GM12878 (cell line): ENCODE measurements around the gene CSAD. TPM values are rescaled to one million over a fixed set of nuclear protein-coding genes. Genes with fewer than 3 reads are reported as not detected.

ENCODE experiments used
- ATAC-seq: fragments of 200-7000 bp; cut with Tn5 transposase; 3 replicates; pipeline ENCODE4 v1.9.1; 2020; ENCODE audit warnings: mild to moderate bottlenecking, moderate library complexity
- BruUV-seq: library from RNA; stranded (reverse); fragments of 400-500 nt; replicated peaks from 2 replicates; lab custom pipeline; 2021; lab: Mats Ljungman, UMichigan
- CTCF ChIA-PET: fragments of 300-600 bp; sonication (Branson Sonifier 250); formaldehyde crosslinking; extraction: SDS; loops from one replicate; lab custom pipeline; 2021; ENCODE audit warnings: inconsistent platforms; lab: Yijun Ruan, JAX
- POLR2A ChIA-PET: fragments of 350-600 bp; formaldehyde crosslinking; extraction: SDS; loops from one replicate; lab custom pipeline; 2021; ENCODE audit warnings: inconsistent platforms; lab: Charles Lee
- RAD21 ChIA-PET: fragments of 300-600 bp; sonication (Branson Sonifier 250); formaldehyde crosslinking; loops from one replicate; lab custom pipeline; 2023; ENCODE audit warnings: antibody characterized with exemption; ENCODE audit not compliant: unreplicated experiment; lab: Charles Lee
- SMC1A ChIA-PET: fragments of 300-600 bp; sonication (Branson Sonifier 250); formaldehyde crosslinking; loops from one replicate; lab custom pipeline; 2023; ENCODE audit not compliant: unreplicated experiment, uncharacterized antibody; lab: Charles Lee
- DNase-seq: peaks from one replicate; pipeline ENCODE4 v3.0.0-alpha.2; 2011; ENCODE audit warnings: low read depth, low spot score
- FAIRE-seq: peaks from 3 replicates; lab custom pipeline; 2011; peaks lifted over from hg19 to GRCh38; lab: Jason Lieb, UNC
- H2AFZ ChIP-seq: 2 replicates; pipeline ENCODE4 v1.6.0; 2011; ENCODE audit warnings: low read depth, low read length, control low read depth; ENCODE audit not compliant: control insufficient read depth
- H3K27ac ChIP-seq: 2 replicates; pipeline ENCODE4 v1.5.1; 2011; ENCODE audit warnings: control low read depth; ENCODE audit not compliant: control insufficient read depth, insufficient read depth
- H3K27me3 ChIP-seq, 2 experiments: replicated peaks in 1 of 2; 2 replicates each; pipeline versions ENCODE4 v1.6.0 to v1.6.1; 2011; ENCODE audit warnings: low read length in 1 of 2; ENCODE audit not compliant: control insufficient read depth in 2 of 2, insufficient read depth in 2 of 2
- H3K36me3 ChIP-seq, 2 experiments: 2 replicates each; pipeline ENCODE4 v1.5.1; 2011; ENCODE audit warnings: low read length in 1 of 2; ENCODE audit not compliant: control insufficient read depth in 2 of 2, insufficient read depth in 2 of 2
- H3K4me1 ChIP-seq: 2 replicates; pipeline ENCODE4 v1.6.1; 2011; ENCODE audit warnings: mild to moderate bottlenecking, low read length, moderate library complexity, mixed read lengths; ENCODE audit not compliant: control insufficient read depth, insufficient read depth
- H3K4me2 ChIP-seq: 2 replicates; pipeline ENCODE4 v1.6.0; 2011; ENCODE audit warnings: control low read depth; ENCODE audit not compliant: control insufficient read depth, insufficient read depth
- H3K4me3 ChIP-seq: fragments of 200-600 bp; sonication (generic); 2 replicates; pipeline ENCODE4 v1.5.1; 2016
- H3K79me2 ChIP-seq: 2 replicates; pipeline ENCODE4 v1.6.0; 2011; ENCODE audit warnings: low read length; ENCODE audit not compliant: control insufficient read depth, insufficient read depth
- H3K9ac ChIP-seq: 2 replicates; pipeline ENCODE4 v1.8.0; 2011; ENCODE audit warnings: low read length, control low read depth, mixed read lengths; ENCODE audit not compliant: control insufficient read depth, insufficient read depth
- H3K9me3 ChIP-seq: replicated peaks from 3 replicates; pipeline ENCODE4 v1.5.1; 2011; ENCODE audit warnings: mild to moderate bottlenecking, low read length; ENCODE audit not compliant: control insufficient read depth, insufficient read depth
- H4K20me1 ChIP-seq: 2 replicates; pipeline ENCODE4 v1.6.0; 2011; ENCODE audit not compliant: control insufficient read depth, insufficient read depth
- ATF7 ChIP-seq: fragments of 450-650 bp; IDR thresholded peaks from 2 replicates; pipeline ENCODE4 v1.6.1; 2016; ENCODE audit warnings: low read depth, mild to moderate bottlenecking
- CBFB ChIP-seq: IDR thresholded peaks from 2 replicates; pipeline ENCODE4 v1.6.1; 2016; ENCODE audit warnings: antibody characterized with exemption, low read depth
- CHD1 ChIP-seq: IDR thresholded peaks from 2 replicates; pipeline ENCODE4 v1.6.1; 2012; ENCODE audit warnings: low read depth, low read length, improper control_type of control experiment
- CHD2 ChIP-seq: IDR thresholded peaks from 2 replicates; pipeline ENCODE4 v1.6.1; 2011; ENCODE audit warnings: low read depth, low read length, improper control_type of control experiment, borderline replicate concordance
- EP300 ChIP-seq, 2 experiments: fragments of 150-350 bp in 1 of 2; IDR thresholded peaks; 2 replicates each; pipeline ENCODE4 v1.6.1; 2011 to 2012; ENCODE audit warnings: low read depth in 2 of 2, low read length in 2 of 2, borderline replicate concordance in 1 of 2, improper control_type of control experiment in 1 of 2, inconsistent platforms in 1 of 2; ENCODE audit not compliant: control insufficient read depth in 1 of 2
- GABPA ChIP-seq: IDR thresholded peaks from 2 replicates; pipeline ENCODE4 v1.6.1; 2014; ENCODE audit warnings: antibody characterized with exemption, low read depth, mild to moderate bottlenecking, inconsistent platforms
- HDAC6 ChIP-seq: fragments of 200-600 bp; sonication (generic); IDR thresholded peaks from one replicate; pipeline ENCODE4 v1.8.0; 2017; ENCODE audit warnings: antibody characterized with exemption; ENCODE audit not compliant: unreplicated experiment
- IKZF2 ChIP-seq, 2 experiments: fragments of 450-650 bp; IDR thresholded peaks; 2 replicates each; pipeline ENCODE4 v1.6.1; 2017; ENCODE audit warnings: mild to moderate bottlenecking in 2 of 2, moderate library complexity in 2 of 2
- KAT2A ChIP-seq: conservative IDR thresholded peaks from 2 replicates; pipeline ENCODE4 v1.6.1; 2011; ENCODE audit warnings: low read depth, low read length; ENCODE audit not compliant: control insufficient read depth
- MLLT1 ChIP-seq: fragments of 450-650 bp; IDR thresholded peaks from 2 replicates; pipeline ENCODE4 v1.6.1; 2016; ENCODE audit warnings: mild to moderate bottlenecking
- MXI1 ChIP-seq: fragments of 150-350 bp; IDR thresholded peaks from 2 replicates; pipeline ENCODE4 v1.6.1; 2011; ENCODE audit warnings: low read depth, mild to moderate bottlenecking, inconsistent platforms, low read length, improper control_type of control experiment
- RELA ChIP-seq: fragments of 450-650 bp; IDR thresholded peaks from 2 replicates; pipeline ENCODE4 v1.8.0; 2014; ENCODE audit warnings: borderline replicate concordance; ENCODE audit not compliant: partially characterized antibody
- RFX5 ChIP-seq: IDR thresholded peaks from 2 replicates; pipeline ENCODE4 v1.6.1; 2011; ENCODE audit warnings: low read depth, low read length, improper control_type of control experiment
- SMARCA5 ChIP-seq: fragments of 450-650 bp; IDR thresholded peaks from 2 replicates; pipeline ENCODE4 v1.6.1; 2017; ENCODE audit warnings: mild to moderate bottlenecking
- SMC3 ChIP-seq: IDR thresholded peaks from 2 replicates; pipeline ENCODE4 v1.6.1; 2011; ENCODE audit warnings: low read length, improper control_type of control experiment, borderline replicate concordance
- SUPT20H ChIP-seq: IDR thresholded peaks from 2 replicates; pipeline ENCODE4 v1.6.1; 2011; ENCODE audit warnings: low read depth, mild to moderate bottlenecking, low read length, moderate library complexity, borderline replicate concordance; ENCODE audit not compliant: control insufficient read depth
- TAF1 ChIP-seq: IDR thresholded peaks from 2 replicates; pipeline ENCODE4 v1.6.1; 2011; ENCODE audit warnings: mild to moderate bottlenecking, low read depth, low read length, borderline replicate concordance
- TCF7 ChIP-seq: IDR thresholded peaks from 2 replicates; pipeline ENCODE4 v1.6.1; 2014; ENCODE audit warnings: antibody characterized with exemption, borderline replicate concordance
- WGBS: methylation state at CpG from one replicate; pipeline ENCODE4 v1.1.6; 2016; ENCODE audit warnings: low lambda C conversion rate; ENCODE audit not compliant: insufficient replicate concordance, insufficient coverage; ENCODE audit errors: missing lambda C conversion rate; 5-methylcytosine and 5-hydroxymethylcytosine counted together
- in situ Hi-C: fragments of 300-500 bp; cut with MboI; formaldehyde crosslinking; loops from 9 replicates; pipeline ENCODE4 v1.14.3; 2018; ENCODE audit warnings: mixed read lengths
- intact Hi-C: fragments of 100-400 bp; cut with micrococcal nuclease; formaldehyde crosslinking; loops from one replicate; pipeline ENCODE4 v1.14.2; 2022; ENCODE audit not compliant: unreplicated experiment
- polyA plus RNA-seq, 11 experiments: library from polyadenylated mRNA; depleted of rRNA in 4 of 11; unstranded in 6 of 11; stranded (reverse) in 5 of 11; fragments of >200 nt; fragmentation: Nextera tagmentation in 4 of 11; fragmentation: Illumina TruSeq in 1 of 11; extraction: Ambion mirVana in 4 of 11; extraction: Trizol in 1 of 11; gene quantifications; 1 replicate in 1 of 11; 2 replicates in 10 of 11; pipeline versions ENCODE4 v1.2.1 to v1.2.3, GENCODE V29; 2011 to 2016; ENCODE audit warnings: inconsistent platforms in 2 of 11, missing spikeins in 2 of 11, low read depth in 1 of 11
- total RNA-seq, 4 experiments: library from RNA; depleted of rRNA in 3 of 4; stranded (reverse); fragments of >200 nt in 3 of 4; fragmentation: Illumina TruSeq in 1 of 4; extraction: Trizol in 1 of 4; gene quantifications; 2 replicates each; pipeline versions ENCODE4 v1.2.1 to v1.2.3, GENCODE V29; 2013 to 2021

The CSAD gene
- total and polyA plus RNA-seq, 10 of the 15 experiments (the other 5 are each of a cell fraction or from before 2014, with no cell fraction given) = 1.1 to 20.4 (median 6.2) TPM

GRCh38 chr12:53186745-53187144, 6.0 kb upstream of the CSAD start:
- ChIA-PET CTCF (interaction anchor here (0.5 to 6.7 kb wide), 14 partner anchors 9 to 135 kb away, joined by 3 to 89 read pairs (median 4); partner anchors contain the start of genes AAAS and ESPL1), SMC1A (interaction anchor here (0.8 to 5.3 kb wide), 9 partner anchors 9 to 121 kb away, joined by 3 to 19 read pairs (median 7); no protein-coding TSS in a partner anchor), POLR2A (interaction anchor here (0.7 to 1.6 kb wide), 4 partner anchors 9 to 54 kb away, joined by 3 to 6 read pairs (median 3); no protein-coding TSS in a partner anchor), RAD21 (interaction anchor here (0.9 to 1.8 kb wide), 3 partner anchors 26 to 28 kb away, joined by 3 to 7 read pairs (median 4); no protein-coding TSS in a partner anchor)
- no peak overlapping the region for H3K4me2 ChIP-seq
- no peak overlapping the region for H2AFZ ChIP-seq
- no peak for FAIRE-seq
- H3K27me3 ChIP-seq = no peaks in the 10 kb centered on the region
- no peak overlapping the region for H3K27ac ChIP-seq
- H3K4me1 ChIP-seq = peaks cover 3% of the 10 kb centered on the region; the same call in 1 of the 2 replicates
- BruUV-seq = no TSS peak
- intact Hi-C loops = no loop called here
- no peaks in the 10 kb centered on the region for H4K20me1 ChIP-seq
- ATAC-seq = no peak
- TF ChIP-seq CBFB = no peak
- no peak for TF ChIP-seq SMC3
- no peak for TF ChIP-seq TCF7
- TF ChIP-seq SMARCA5 = no peak
- TF ChIP-seq RELA = no peak
- no peak for TF ChIP-seq CHD2
- TF ChIP-seq EP300 (IDR thresholded peaks at IDR 0.05; ENCODE audit: borderline replicate concordance in 1 of 2, control insufficient read depth in 1 of 2, low read depth in 2 of 2, low read length in 2 of 2) = no peak
- no peak for TF ChIP-seq KAT2A
- no peak for TF ChIP-seq GABPA
- no peak for TF ChIP-seq CHD1
- no peak for TF ChIP-seq TAF1
- TF ChIP-seq MLLT1 = no peak
- no peak for TF ChIP-seq SUPT20H
- TF ChIP-seq RFX5 = no peak
- no peak for TF ChIP-seq IKZF2 (IDR thresholded peaks at IDR 0.05)
- no peak for TF ChIP-seq HDAC6
- TF ChIP-seq ATF7 = no peak
- no peak for TF ChIP-seq MXI1
- DNase-seq = no peak
- H3K79me2 ChIP-seq = peaks cover 13% of the 10 kb centered on the region
- 94% methylated on average over 4 of the region's 4 CpGs for WGBS
- H3K9me3 ChIP-seq = no peaks in the 10 kb centered on the region
- peaks cover 7 to 22% of the 10 kb centered on the region in 2 experiments; a peak in 3 of 4 replicates for H3K36me3 ChIP-seq
- in situ Hi-C loops = no loop called here
- H3K4me3 ChIP-seq = no peak overlapping the region
- H3K9ac ChIP-seq = no peak overlapping the region
